GM12878 (cell line): Measurements from ENCODE around the gene TUT4. TPM values are rescaled to one million over a fixed set of nuclear protein-coding genes. Genes with fewer than 3 reads are reported as not detected.

ENCODE experiments used
- ATAC-seq: fragments of 200-7000 bp; cut with Tn5 transposase; 3 replicates; pipeline ENCODE4 v1.9.1; 2020; ENCODE audit warnings: mild to moderate bottlenecking, moderate library complexity
- BruUV-seq: library from RNA; stranded (reverse); fragments of 400-500 nt; replicated peaks from 2 replicates; lab custom pipeline; 2021; lab: Mats Ljungman, UMichigan
- CTCF ChIA-PET: fragments of 300-600 bp; sonication (Branson Sonifier 250); formaldehyde crosslinking; extraction: SDS; loops from one replicate; lab custom pipeline; 2021; ENCODE audit warnings: inconsistent platforms; lab: Yijun Ruan, JAX
- POLR2A ChIA-PET: fragments of 350-600 bp; formaldehyde crosslinking; extraction: SDS; loops from one replicate; lab custom pipeline; 2021; ENCODE audit warnings: inconsistent platforms; lab: Charles Lee
- RAD21 ChIA-PET: fragments of 300-600 bp; sonication (Branson Sonifier 250); formaldehyde crosslinking; loops from one replicate; lab custom pipeline; 2023; ENCODE audit warnings: antibody characterized with exemption; ENCODE audit not compliant: unreplicated experiment; lab: Charles Lee
- SMC1A ChIA-PET: fragments of 300-600 bp; sonication (Branson Sonifier 250); formaldehyde crosslinking; loops from one replicate; lab custom pipeline; 2023; ENCODE audit not compliant: unreplicated experiment, uncharacterized antibody; lab: Charles Lee
- DNase-seq: peaks from one replicate; pipeline ENCODE4 v3.0.0-alpha.2; 2011; ENCODE audit warnings: low read depth, low spot score
- FAIRE-seq: peaks from 3 replicates; lab custom pipeline; 2011; peaks lifted over from hg19 to GRCh38; lab: Jason Lieb, UNC
- H2AFZ ChIP-seq: 2 replicates; pipeline ENCODE4 v1.6.0; 2011; ENCODE audit warnings: low read depth, low read length, control low read depth; ENCODE audit not compliant: control insufficient read depth
- H3K27ac ChIP-seq: 2 replicates; pipeline ENCODE4 v1.5.1; 2011; ENCODE audit warnings: control low read depth; ENCODE audit not compliant: control insufficient read depth, insufficient read depth
- H3K27me3 ChIP-seq, 2 experiments: replicated peaks in 1 of 2; 2 replicates each; pipeline versions ENCODE4 v1.6.0 to v1.6.1; 2011; ENCODE audit warnings: low read length in 1 of 2; ENCODE audit not compliant: control insufficient read depth in 2 of 2, insufficient read depth in 2 of 2
- H3K36me3 ChIP-seq, 2 experiments: 2 replicates each; pipeline ENCODE4 v1.5.1; 2011; ENCODE audit warnings: low read length in 1 of 2; ENCODE audit not compliant: control insufficient read depth in 2 of 2, insufficient read depth in 2 of 2
- H3K4me1 ChIP-seq: 2 replicates; pipeline ENCODE4 v1.6.1; 2011; ENCODE audit warnings: mild to moderate bottlenecking, low read length, moderate library complexity, mixed read lengths; ENCODE audit not compliant: control insufficient read depth, insufficient read depth
- H3K4me2 ChIP-seq: 2 replicates; pipeline ENCODE4 v1.6.0; 2011; ENCODE audit warnings: control low read depth; ENCODE audit not compliant: control insufficient read depth, insufficient read depth
- H3K4me3 ChIP-seq: fragments of 200-600 bp; sonication (generic); 2 replicates; pipeline ENCODE4 v1.5.1; 2016
- H3K79me2 ChIP-seq: 2 replicates; pipeline ENCODE4 v1.6.0; 2011; ENCODE audit warnings: low read length; ENCODE audit not compliant: control insufficient read depth, insufficient read depth
- H3K9ac ChIP-seq: 2 replicates; pipeline ENCODE4 v1.8.0; 2011; ENCODE audit warnings: low read length, control low read depth, mixed read lengths; ENCODE audit not compliant: control insufficient read depth, insufficient read depth
- H3K9me3 ChIP-seq: replicated peaks from 3 replicates; pipeline ENCODE4 v1.5.1; 2011; ENCODE audit warnings: mild to moderate bottlenecking, low read length; ENCODE audit not compliant: control insufficient read depth, insufficient read depth
- H4K20me1 ChIP-seq: 2 replicates; pipeline ENCODE4 v1.6.0; 2011; ENCODE audit not compliant: control insufficient read depth, insufficient read depth
- ATF7 ChIP-seq: fragments of 450-650 bp; IDR thresholded peaks from 2 replicates; pipeline ENCODE4 v1.6.1; 2016; ENCODE audit warnings: low read depth, mild to moderate bottlenecking
- BHLHE40 ChIP-seq, 2 experiments: fragments of 450-650 bp in 1 of 2; IDR thresholded peaks; 2 replicates each; pipeline ENCODE4 v1.6.1; 2011 to 2017; ENCODE audit warnings: low read depth in 2 of 2, borderline replicate concordance in 1 of 2, improper control_type of control experiment in 1 of 2, low read length in 1 of 2, mild to moderate bottlenecking in 1 of 2
- CBX5 ChIP-seq: sonication (generic); IDR thresholded peaks from 2 replicates; pipeline ENCODE4 v1.6.1; 2016; ENCODE audit warnings: low read depth, moderate library complexity, mild to moderate bottlenecking, inconsistent platforms
- CHD2 ChIP-seq: IDR thresholded peaks from 2 replicates; pipeline ENCODE4 v1.6.1; 2011; ENCODE audit warnings: low read depth, low read length, improper control_type of control experiment, borderline replicate concordance
- EZH2 ChIP-seq: IDR thresholded peaks from 2 replicates; pipeline ENCODE4 v1.6.1; 2012; ENCODE audit warnings: low read depth, mild to moderate bottlenecking, control low read depth, inconsistent platforms, low read length, borderline replicate concordance; ENCODE audit not compliant: control insufficient read depth
- HSF1 ChIP-seq: fragments of 150-350 bp; IDR thresholded peaks from 2 replicates; pipeline ENCODE4 v1.6.1; 2014; ENCODE audit warnings: mild to moderate bottlenecking, low read depth, low read length
- JUNB ChIP-seq: IDR thresholded peaks from 2 replicates; pipeline ENCODE4 v1.6.1; 2016; ENCODE audit warnings: antibody characterized with exemption, mild to moderate bottlenecking
- MEF2A ChIP-seq: IDR thresholded peaks from 2 replicates; pipeline ENCODE4 v1.6.1; 2011; ENCODE audit warnings: low read depth, mild to moderate bottlenecking, low read length, moderate library complexity; ENCODE audit not compliant: insufficient read depth
- NKRF ChIP-seq: fragments of 450-650 bp; conservative IDR thresholded peaks from 2 replicates; pipeline ENCODE4 v1.6.1; 2017; ENCODE audit warnings: mild to moderate bottlenecking, moderate library complexity
- PBX3 ChIP-seq: IDR thresholded peaks from 2 replicates; pipeline ENCODE4 v1.6.1; 2011; ENCODE audit warnings: mild to moderate bottlenecking, low read depth, low read length, moderate library complexity; ENCODE audit not compliant: insufficient replicate concordance
- POLR2A ChIP-seq: IDR thresholded peaks from 2 replicates; pipeline ENCODE4 v1.6.1; 2011; ENCODE audit warnings: low read depth, mild to moderate bottlenecking, low read length
- POLR2AphosphoS2 ChIP-seq: IDR thresholded peaks from 2 replicates; pipeline ENCODE4 v1.6.1; 2011; ENCODE audit warnings: low read depth, mild to moderate bottlenecking, low read length, improper control_type of control experiment, moderate library complexity
- SMAD5 ChIP-seq: IDR thresholded peaks from 2 replicates; pipeline ENCODE4 v1.6.1; 2016; ENCODE audit warnings: antibody characterized with exemption, low read depth
- ZBTB4 ChIP-seq: fragments of 450-650 bp; formaldehyde crosslinking; IDR thresholded peaks from 2 replicates; pipeline ENCODE4 v1.4.0; 2022; ENCODE audit warnings: mild to moderate bottlenecking, moderate library complexity
- ZNF24 ChIP-seq: fragments of 450-650 bp; IDR thresholded peaks from 2 replicates; pipeline ENCODE4 v1.6.1; 2017; ENCODE audit warnings: antibody characterized with exemption, mild to moderate bottlenecking
- WGBS: methylation state at CpG from one replicate; pipeline ENCODE4 v1.1.6; 2016; ENCODE audit warnings: low lambda C conversion rate; ENCODE audit not compliant: insufficient replicate concordance, insufficient coverage; ENCODE audit errors: missing lambda C conversion rate; 5-methylcytosine and 5-hydroxymethylcytosine counted together
- in situ Hi-C: fragments of 300-500 bp; cut with MboI; formaldehyde crosslinking; loops from 9 replicates; pipeline ENCODE4 v1.14.3; 2018; ENCODE audit warnings: mixed read lengths
- intact Hi-C: fragments of 100-400 bp; cut with micrococcal nuclease; formaldehyde crosslinking; loops from one replicate; pipeline ENCODE4 v1.14.2; 2022; ENCODE audit not compliant: unreplicated experiment
- polyA plus RNA-seq, 11 experiments: library from polyadenylated mRNA; depleted of rRNA in 4 of 11; unstranded in 6 of 11; stranded (reverse) in 5 of 11; fragments of >200 nt; fragmentation: Nextera tagmentation in 4 of 11; fragmentation: Illumina TruSeq in 1 of 11; extraction: Ambion mirVana in 4 of 11; extraction: Trizol in 1 of 11; gene quantifications; 1 replicate in 1 of 11; 2 replicates in 10 of 11; pipeline versions ENCODE4 v1.2.1 to v1.2.3, GENCODE V29; 2011 to 2016; ENCODE audit warnings: inconsistent platforms in 2 of 11, missing spikeins in 2 of 11, low read depth in 1 of 11
- total RNA-seq, 4 experiments: library from RNA; depleted of rRNA in 3 of 4; stranded (reverse); fragments of >200 nt in 3 of 4; fragmentation: Illumina TruSeq in 1 of 4; extraction: Trizol in 1 of 4; gene quantifications; 2 replicates each; pipeline versions ENCODE4 v1.2.1 to v1.2.3, GENCODE V29; 2013 to 2021

TUT4 gene
- total and polyA plus RNA-seq, 10 of the 15 experiments (the other 5 are each of a cell fraction or from before 2014, with no cell fraction given), result 9.4 to 40.7 (median 27.6) TPM

GRCh38 chr1:52544665-52545525, 8.0 kb downstream of the TUT4 start:
- DNase-seq, result no peak
- no peak for ATAC-seq
- H3K79me2 ChIP-seq, result peaks cover 40% of the 10 kb centered on the region
- H3K36me3 ChIP-seq, result no peaks in the 10 kb centered on the region
- ChIA-PET RAD21 (interaction anchor here (0.6 kb wide), 1 partner anchor 115 kb away, joined by 3 read pairs; no protein-coding TSS in a partner anchor), SMC1A (interaction anchor here (0.7 kb wide), 1 partner anchor 1003 kb away, joined by 3 read pairs; no protein-coding TSS in a partner anchor), POLR2A (interaction anchor here (0.6 to 1.1 kb wide), 2 partner anchors 14 to 72 kb away, joined by 3 to 4 read pairs; no protein-coding TSS in a partner anchor), CTCF (no interaction called here)
- no peaks in the 10 kb centered on the region; the same call in 1 of the 2 replicates for H3K4me1 ChIP-seq
- BruUV-seq, result no TSS peak
- intact Hi-C loops, result loop anchor here (10.0 kb wide), 1 partner anchor 300 kb away; the partner anchor contains the start of gene ZYG11A
- no peaks in the 10 kb centered on the region; the same call in 1 of the 2 replicates for H4K20me1 ChIP-seq
- FAIRE-seq, result no peak
- no peak overlapping the region for H3K9ac ChIP-seq
- no peaks in the 10 kb centered on the region for H3K27me3 ChIP-seq
- H2AFZ ChIP-seq, result no peak overlapping the region
- H3K27ac ChIP-seq, result no peak overlapping the region
- H3K4me3 ChIP-seq, result no peak overlapping the region
- peaks cover 22% of the 10 kb centered on the region for H3K9me3 ChIP-seq
- over 99% methylated on average over 7 of the region's 8 CpGs for whole genome bisulfite sequencing
- in situ Hi-C loops, result no loop called here
- no peak overlapping the region for H3K4me2 ChIP-seq
- no peak for TF ChIP-seq CBX5
- no peak for TF ChIP-seq PBX3
- no peak for TF ChIP-seq NKRF
- no peak for TF ChIP-seq BHLHE40 (IDR thresholded peaks at IDR 0.05; ENCODE audit: borderline replicate concordance in 1 of 2, low read depth in 2 of 2, low read length in 1 of 2)
- no peak for TF ChIP-seq HSF1
- TF ChIP-seq JUNB, result no peak
- TF ChIP-seq ATF7, result no peak
- TF ChIP-seq EZH2, result no peak
- TF ChIP-seq ZNF24, result no peak
- no peak for TF ChIP-seq SMAD5
- no peak for TF ChIP-seq POLR2A
- TF ChIP-seq MEF2A, result no peak
- no peak for TF ChIP-seq POLR2AphosphoS2
- TF ChIP-seq CHD2, result no peak
- TF ChIP-seq ZBTB4 (CRISPR knock-in tag), result no peak
